NCI-H146 treated with DMSO at 0.1 percent for 48 hours (cell line): ENCODE results near the gene THOC5.
"Not testable (repeated sequence)": the region's sequence is repeated elsewhere in the genome, so short reads cannot be mapped to it uniquely, and the experiment has no call there.

Source experiments
- DNase-seq: peaks from one replicate; lab custom pipeline; 2025; ENCODE audit not compliant: unreplicated experiment; lab: John Stamatoyannopoulos, UW

THOC5 gene

DNA sequence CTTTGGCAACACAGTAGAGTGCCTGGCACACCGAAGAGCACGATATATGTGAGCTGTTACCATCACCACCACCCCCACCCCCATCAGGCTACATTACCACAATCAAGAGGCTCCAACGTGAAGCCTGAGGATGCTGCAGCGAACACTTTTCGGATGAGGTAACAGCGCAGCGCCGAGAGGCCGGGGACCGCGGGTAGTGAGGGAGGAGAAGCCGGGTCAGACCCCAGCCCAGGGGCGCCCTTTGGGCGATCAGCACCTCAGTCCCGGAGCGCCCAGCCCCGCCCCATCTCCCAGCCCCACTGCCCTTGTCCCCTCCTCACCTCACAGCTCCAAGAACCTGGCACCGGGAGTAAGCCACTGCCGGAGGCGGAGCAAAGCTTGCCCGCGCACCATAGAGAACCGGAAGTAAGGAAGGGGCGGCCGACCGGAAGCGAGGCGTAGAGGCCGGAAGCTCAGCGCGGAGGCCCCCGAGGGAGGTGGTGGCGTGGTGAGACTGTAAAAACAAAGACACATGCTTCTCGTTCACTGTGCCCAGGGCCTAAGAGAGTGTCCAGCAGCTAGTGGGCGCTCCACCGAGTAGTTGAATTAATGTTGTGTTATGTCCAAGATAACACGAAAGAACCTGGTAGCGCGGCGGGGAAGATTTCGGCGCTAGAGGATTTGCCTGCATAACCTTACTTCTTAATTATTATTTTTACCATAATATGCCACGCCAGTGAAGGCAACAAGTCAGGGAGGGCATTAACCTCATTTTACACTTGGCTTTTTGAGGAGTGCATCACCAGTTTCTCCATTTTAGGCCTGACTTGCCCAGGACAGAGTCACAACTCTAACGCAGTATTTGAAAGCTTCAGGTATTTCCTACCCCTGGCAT lies at the start of gene THOC5:
Gene THOC5, minus strand, starts transcription at position 407 of the 874 bp plus-strand sequence. CDS start 4,610 bp downstream, outside the sequence.
- DNase-seq: peak; percentile 89

- no peak for DNase-seq
Measured at GRCh38 chr22:29598684-29599020, 45.1 kb upstream of the THOC5 start.

DNA sequence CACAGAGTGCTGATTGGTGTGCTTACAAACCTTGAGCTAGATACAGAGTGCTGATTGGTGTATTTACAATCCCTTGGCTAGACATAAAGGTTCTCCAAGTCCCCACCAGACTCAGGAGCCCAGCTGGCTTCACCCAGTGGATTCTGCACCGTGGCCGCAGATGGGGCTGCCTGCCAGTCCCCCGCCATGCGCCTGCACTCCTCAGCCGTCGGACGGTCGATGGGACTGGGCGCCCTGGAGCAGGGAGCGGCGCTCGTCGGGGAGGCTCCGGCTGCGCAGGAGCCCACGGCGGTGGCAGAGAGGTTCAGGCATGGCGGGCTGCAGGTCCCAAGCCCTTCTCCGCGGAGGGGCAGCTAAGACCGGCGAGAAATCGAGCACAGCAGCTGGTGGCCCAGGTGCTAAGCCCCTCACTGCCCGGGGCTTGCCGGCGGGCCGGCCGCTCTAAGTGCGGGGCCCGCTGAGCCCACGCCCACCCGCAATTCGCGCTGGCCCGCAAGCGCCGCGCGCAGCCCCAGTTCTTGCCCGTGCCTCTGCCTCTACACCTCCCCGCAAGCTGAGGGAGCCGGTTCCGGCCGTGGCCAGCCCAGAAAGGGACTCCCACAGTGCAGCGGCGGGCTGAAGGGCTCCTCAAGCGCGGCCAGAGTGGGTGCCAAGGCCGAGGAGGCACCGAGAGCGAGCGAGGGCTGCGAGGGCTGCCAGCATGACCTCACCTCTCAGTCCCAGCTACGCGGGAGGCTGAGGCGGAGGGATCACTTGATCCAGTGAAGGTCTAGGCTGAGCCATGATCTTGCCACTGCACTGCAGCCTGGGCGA lies 44.5 kb upstream of the THOC5 start:
- DNase-seq: not testable (repeated sequence)

GRCh38 chr22:29596408-29596807 lies 42.9 kb upstream of the THOC5 start:
- DNase-seq: no peak

GRCh38 chr22:29594447-29594846 lies 40.9 kb upstream of the THOC5 start:
- not testable (repeated sequence) for DNase-seq

DNA sequence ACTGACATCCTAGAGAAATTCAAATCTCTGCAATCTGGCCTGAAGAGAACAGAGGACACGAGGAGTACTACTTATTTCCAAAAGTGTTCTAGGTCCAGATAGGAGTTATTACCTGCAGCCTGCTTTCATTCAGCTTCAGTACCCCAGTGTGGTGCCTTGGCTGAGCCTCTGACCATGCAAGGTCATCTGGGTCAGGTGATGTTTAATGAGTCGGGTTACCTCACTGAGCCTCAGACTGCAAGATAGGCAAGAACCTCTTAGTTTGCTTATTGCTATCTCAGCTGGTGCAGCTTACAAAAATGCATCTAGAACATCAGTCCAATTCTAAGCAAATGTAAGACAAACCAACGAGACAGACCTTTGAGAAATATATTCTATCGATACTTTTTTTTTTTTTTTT lies 40.4 kb upstream of the THOC5 start:
- DNase-seq: no peak

GRCh38 chr22:29587938-29588699 lies 34.6 kb upstream of the THOC5 start:
- no peak for DNase-seq

- DNase-seq: not testable (repeated sequence)
Measured at GRCh38 chr22:29586193-29586705, 32.7 kb upstream of the THOC5 start.

DNA sequence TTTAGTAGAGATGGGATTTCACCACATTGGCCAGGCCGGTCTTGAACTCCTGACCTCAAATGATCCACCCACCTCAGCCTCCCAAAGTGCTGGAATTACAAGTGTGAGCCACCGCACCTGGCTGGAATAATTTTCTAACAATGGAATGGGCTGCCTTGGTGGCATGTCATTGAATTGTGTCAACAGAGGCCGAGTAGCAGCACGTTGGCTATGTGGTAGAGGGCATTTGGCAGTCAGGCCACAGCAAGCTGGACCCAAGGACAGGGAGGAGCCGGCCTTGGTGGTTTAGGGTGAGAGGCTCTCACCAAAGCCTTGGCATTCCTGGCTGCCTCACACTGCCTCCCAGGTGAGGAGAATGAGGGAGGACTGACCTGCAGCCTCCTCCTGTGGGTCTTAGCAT lies 31.4 kb upstream of the THOC5 start:
- DNase-seq: no peak

GRCh38 chr22:29581799-29582198 lies 28.2 kb upstream of the THOC5 start:
- DNase-seq: peak; percentile 48

GRCh38 chr22:29580200-29580810 lies 26.7 kb upstream of the THOC5 start:
- DNase-seq: no peak

DNA sequence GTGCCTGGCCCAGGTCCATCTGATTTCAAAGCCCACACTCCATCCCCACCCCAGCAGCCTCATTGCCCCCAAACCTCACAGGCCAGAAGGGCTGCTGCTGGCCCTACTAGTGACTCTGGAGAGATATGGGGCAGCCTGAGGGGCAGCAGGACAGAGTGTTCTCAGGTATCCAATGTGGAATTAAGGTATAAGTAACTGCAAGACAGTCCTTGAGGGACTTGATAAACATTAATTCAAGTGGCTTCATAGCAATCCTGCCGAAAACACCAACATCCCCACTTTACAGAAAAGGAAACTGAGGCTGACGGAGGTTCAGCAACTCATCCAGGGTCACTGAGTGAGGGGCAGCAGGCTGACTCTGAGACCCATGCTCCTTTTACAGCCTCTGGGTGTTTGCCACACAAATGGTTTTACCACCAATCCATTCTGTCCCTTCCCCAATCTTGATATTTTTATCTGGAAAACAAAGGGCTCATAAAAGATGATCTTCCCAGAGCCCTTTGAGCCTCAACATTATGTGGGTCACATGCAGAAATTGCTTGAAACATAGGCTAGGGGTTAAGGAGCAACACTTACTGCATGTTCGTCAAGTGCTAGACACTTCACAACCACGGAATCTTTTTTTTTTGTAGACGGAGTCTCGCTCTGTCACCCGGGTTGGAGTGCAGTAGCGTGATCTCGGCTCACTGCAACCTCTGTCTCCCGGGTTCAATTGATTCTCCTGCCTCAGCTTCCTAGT lies 25.1 kb upstream of the THOC5 start:
- no peak for DNase-seq

- DNase-seq: no peak
Measured at GRCh38 chr22:29574762-29575450, 21.3 kb upstream of the THOC5 start.

- DNase-seq: no peak
Measured at GRCh38 chr22:29570912-29571549, 17.5 kb upstream of the THOC5 start.

GRCh38 chr22:29570456-29570855 lies 16.9 kb upstream of the THOC5 start:
- DNase-seq: no peak

- DNase-seq: no peak
Measured at GRCh38 chr22:29569011-29569678, 15.6 kb upstream of the THOC5 start.

DNA sequence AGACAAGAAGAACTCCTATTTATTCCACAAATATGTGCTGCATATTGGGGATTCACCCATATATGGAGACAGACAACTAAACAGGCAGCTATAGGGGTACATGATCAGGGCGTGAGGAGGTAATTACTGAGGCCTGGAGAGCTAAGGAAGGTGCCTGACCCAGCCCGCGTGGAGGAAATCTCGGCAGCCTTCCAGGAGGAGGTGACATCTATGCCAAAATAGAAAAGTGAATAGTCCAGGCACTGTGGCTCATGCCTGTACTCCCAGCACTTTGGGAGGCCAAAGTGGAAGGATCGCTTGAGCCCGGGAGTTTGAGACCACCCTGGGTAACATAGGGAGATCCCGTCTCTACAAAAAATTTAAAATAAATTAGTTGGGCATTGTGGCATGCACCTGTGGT lies 13.8 kb upstream of the THOC5 start:
- DNase-seq: no peak

DNA sequence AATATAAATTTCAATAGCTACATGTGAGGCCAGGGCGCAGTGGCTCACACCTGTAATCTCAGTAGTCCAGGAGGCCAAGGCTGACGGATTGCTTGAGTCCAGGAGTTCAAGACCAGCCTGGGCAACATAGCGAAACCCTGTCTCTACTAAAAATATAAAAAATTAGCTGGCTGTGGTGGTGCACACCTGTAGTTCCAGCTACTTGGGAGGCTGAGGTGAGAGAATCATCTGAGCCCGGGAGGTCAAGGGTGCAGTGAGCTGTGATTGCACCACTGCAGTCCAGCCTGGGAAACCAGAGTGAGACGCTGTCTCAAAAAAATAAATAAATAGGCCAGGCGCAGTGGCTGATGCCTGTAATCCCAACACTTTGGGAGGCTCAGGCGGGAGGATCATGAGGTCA lies 13.0 kb upstream of the THOC5 start:
- DNase-seq: not testable (repeated sequence)
